RPMI8226 (cell line): Measurements from ENCODE around the gene CCDC51.
"Not testable (repeated sequence)": the region's sequence is repeated elsewhere in the genome, so short reads cannot be mapped to it uniquely, and the experiment has no call there.

Experiments used
- DNase-seq: peaks from one replicate; pipeline ENCODE4 v3.0.0-alpha.2; 2015

CCDC51 gene

DNA sequence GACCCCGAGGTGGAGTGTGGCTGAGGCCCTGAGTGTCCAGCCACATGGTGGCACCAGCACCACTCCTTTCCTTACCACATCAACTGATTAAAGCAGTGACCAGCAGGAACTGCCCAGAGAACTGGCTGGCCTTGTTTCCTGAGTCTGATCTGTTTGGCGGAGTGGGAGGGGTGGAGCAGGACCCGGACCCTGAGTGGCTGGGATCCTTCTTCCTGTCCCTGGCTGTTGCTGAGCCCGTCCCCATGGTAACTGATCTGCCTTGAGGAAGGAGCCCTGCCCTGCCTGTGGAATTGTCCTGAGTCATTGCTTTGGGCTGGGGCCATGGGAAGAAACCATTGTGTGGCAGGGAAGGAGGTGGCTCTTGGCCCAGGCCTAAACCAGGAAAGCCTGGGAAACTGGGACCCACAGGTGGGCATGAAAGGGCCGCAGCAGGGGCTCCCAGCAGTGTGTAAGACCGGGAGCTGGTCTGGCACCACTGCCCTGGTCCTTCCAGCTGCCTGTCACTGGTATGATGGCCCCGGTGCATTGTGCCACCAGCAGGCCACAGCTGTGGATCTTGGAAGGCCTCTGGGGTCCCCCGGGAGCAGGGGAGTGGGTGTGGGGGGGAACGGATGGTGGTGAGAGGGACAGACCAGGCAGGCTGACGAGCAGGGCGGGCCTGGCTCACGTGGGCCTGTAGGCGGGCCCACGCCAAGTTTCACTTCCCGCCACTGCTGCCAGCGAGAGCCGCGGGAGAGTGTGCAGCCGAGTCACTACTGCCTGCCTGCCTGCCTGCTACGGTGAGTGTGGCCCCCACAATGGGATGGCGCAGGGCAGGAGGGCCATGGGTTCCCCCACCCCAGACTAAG lies 25.8 kb upstream of the CCDC51 start:
- DNase-seq: peak; percentile 92

DNA sequence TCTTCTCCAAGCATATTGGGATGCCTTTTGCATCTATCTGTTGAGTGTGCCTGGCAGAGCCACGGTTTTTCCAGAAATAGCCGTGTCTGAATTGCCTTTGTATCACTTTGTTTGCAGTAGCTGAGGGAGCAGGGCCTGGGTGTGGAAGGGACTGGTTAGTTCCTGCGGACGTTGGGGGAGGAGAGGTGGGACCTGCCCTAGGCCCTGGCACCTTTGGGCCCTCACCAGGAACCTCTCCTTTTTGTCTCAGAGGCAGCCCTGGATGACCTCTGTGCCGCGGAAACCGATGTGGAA lies 25.3 kb upstream of the CCDC51 start:
- DNase-seq: no peak

DNA sequence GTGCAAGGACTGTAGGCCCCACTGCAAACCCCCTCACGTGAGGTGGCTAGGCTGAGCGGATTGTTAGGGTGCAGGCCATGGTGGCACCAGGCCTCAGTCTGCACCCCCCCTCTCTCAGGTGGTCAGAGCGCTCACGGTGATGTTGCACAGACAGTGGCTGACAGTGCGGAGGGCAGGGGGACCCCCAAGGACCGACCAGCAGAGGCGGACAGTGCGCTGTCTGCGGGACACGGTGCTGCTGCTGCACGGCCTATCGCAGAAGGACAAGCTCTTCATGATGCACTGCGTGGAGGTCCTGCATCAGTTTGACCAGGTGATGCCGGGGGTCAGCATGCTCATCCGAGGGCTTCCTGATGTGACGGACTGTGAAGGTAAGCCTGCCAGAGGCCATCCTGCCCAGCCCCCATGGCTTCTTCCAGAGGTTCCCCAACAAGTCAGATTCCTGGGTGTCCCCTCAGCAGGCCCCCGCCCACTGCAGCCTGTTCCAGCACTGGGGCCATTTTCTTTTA lies 24.8 kb upstream of the CCDC51 start:
- DNase-seq: no peak

DNA sequence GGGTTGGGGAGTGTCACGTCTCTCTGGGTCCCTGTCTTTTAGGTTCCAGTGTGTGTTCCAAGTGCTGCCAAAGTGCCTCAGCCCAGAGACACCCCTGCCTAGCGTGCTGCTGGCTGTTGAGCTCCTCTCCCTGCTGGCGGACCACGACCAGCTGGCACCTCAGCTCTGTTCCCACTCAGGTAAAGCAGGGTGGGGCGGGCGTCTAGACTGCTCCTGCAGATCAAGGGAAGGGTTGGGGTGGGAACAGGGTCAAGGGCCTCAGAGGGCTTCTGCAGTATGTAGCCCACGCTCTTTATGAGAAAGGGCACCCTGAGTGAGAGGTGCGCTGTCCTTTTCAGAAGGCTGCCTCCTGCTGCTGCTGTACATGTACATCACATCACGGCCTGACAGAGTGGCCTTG lies 23.8 kb upstream of the CCDC51 start:
- DNase-seq: no peak

DNA sequence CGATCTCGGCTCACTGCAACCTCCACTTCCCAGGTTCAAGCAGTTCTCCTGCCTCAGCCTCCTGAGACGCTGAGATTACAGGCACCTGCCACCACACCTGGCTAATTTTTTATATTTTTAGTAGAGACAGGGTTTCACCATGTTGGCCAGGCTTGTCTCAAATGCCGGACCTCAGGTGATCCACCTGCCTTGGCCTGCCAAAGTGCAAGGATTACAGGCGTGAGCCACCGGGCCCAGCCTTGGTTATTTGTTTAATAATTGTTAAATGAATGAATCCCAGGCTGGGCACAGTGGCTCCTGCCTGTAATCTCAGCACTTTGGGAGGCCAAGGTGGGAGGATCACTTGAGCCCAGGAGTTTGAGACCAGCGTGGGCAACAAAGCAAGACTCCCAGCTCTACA lies 21.8 kb upstream of the CCDC51 start:
- DNase-seq: not testable (repeated sequence)

DNA sequence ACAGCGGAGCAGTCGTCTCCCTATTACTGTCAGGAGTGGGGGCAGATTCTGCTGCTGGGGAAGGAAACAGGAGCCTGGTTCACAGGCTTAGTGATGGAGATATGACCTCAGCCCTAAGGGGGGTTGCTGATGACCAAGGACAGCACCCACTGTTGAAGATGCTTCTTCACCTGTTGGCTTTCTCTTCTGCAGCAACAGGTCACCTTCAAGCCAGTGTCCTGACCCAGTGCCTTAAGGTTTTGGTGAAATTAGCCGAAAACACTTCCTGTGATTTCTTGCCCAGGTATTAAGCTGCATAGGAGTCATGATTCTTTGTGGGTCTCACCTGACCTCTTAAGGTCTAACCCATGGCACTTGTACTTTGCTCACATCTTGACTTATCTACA lies 20.6 kb upstream of the CCDC51 start:
- no peak for DNase-seq

DNA sequence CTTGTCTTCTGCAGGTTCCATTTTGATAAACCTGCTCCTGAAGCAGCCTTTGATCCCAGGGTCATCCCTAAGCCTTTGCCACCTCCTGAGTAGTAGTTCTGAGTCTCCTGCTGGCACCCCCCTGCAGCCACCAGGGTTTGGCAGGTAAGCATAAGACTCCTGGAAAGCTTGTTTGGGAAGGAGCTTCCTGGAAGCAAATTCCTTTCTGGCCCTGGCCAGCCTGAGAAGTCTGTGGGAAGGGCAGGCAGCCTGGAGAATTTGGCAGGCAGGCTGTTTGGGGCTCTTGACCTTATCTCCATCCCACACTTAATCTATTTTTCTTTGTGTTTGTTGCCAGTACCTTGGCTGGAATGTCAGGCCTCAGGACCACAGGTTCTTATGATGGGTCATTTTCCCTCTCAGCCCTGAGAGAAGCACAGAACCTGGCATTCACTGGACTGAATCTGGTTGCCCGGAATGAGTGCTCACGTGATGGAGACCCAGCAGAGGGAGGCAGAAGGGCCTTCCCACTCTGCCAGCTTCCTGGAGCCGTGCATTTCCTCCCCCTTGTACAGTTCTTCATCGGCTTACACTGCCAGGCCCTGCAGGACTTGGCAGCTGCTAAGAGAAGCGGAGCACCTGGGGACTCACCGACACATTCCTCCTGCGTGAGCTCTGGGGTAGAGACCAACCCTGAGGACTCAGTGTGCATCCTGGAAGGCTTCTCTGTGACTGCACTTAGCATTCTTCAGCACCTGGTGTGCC lies 20.0 kb upstream of the CCDC51 start:
- no peak for DNase-seq

DNA sequence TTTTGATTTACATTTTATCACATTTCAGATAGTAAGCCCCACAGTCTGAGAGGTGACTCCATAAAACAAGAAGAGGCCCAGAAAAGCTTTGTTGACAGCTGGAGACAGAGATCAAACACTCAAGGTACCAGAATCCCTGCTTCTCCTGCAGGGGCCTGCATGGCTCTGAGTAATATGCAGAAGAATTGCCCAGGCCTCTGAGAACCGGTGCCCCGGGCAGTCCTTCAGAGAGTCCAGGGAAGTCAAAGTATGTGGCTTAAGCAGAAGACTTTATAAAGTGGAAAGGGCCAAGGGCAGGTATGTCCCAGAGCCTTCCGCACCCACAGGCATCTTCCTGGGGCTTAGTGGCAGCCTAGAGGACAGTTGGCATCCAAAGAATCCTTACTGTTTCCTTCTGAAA lies 19.4 kb upstream of the CCDC51 start:
- no peak for DNase-seq

DNA sequence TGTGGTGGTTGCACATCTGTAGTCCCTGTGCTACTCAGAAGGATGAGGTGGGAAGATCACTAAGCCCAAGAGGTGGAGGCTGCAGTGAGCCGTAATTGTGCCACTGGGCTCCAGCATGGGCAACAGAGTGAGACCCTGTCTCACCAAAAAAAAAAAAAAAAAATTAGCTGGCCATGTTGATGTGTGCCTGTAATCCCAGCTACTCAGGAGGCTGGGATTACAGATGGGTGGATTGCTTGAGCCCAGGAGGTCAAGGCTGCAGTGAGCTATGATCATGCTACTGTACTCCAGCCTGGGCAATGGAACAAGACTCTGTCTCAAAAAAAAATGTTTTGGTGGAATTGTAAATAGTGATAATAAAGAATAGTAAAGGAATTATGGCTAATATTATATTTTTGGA lies 16.5 kb upstream of the CCDC51 start:
- DNase-seq: no peak

DNA sequence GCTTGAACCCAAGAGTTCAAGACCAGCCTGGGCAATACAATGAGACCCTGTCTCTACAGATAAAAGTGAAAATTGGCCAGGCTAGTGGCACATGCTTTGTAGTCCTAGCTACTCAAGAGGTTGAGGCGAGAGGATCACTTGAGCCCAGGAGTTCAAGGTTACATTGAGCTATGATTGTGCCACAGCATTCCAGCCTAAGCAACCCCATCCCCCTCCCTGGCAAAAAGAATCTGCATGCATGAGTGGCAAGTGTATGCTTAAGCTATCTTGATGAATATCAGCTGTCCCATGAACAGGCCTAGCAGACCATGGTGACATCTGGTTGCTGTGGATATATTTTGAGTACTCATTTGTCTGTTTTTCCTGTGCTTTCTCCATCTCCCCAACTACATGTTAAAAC lies 11.4 kb upstream of the CCDC51 start:
- DNase-seq: no peak

DNA sequence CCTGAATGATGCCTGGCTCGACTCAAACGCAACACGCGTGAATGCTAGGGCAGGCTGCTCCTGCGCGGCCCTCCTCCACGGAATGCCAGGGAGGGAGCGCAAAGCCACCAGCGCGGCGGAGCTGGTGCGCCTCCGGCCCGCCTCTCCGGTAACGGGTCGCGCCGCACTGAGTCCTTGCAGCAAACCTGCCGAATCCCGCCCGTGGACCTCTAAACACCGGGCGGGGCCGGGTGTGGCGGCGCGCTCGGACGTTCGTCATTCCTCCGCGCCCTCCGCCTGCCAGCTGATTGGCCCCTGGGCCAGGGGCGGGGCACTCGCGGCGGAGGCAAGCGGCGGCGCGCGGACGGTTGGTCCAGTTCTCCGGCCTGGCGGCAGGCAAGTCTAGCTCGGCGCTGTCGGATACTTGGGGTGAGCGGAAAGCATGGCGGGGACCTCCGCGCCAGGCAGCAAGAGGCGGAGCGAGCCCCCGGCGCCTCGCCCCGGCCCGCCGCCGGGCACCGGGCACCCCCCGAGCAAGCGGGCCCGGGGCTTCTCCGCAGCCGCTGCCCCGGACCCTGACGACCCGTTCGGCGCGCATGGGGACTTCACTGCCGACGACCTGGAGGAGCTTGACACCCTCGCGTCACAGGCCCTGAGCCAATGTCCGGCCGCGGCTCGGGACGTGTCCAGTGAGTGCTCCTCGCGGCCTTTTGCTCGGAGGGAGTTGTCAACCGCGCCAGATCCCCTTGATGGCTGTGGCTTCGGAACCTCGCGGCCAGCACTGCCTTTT lies 6.7 kb upstream of the CCDC51 start, which contains the start of gene ATRIP:
Gene ATRIP (plus strand): TSS at position 313 of the 769 bp plus-strand sequence. CDS start 109 bp downstream, at position 422.
- DNase-seq: peak; percentile 94

DNA sequence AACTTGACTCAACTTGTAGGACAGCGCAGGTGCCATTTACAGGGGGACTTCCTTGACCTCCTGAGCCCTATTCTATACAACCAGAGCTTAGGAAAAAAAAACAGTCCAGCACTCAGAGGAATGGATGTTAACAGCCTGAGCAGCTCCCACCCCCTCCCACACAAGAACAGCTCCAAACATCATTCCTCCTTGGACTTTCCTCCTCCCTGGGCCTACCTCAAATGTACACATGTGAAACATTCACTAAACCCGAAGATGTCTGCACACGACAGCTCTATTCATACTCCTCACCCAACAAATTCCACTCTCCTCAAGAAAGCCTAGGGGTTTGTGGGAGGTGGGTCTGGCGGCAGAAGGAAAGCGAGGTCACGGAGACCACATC lies 6.1 kb upstream of the CCDC51 start:
- no peak for DNase-seq

DNA sequence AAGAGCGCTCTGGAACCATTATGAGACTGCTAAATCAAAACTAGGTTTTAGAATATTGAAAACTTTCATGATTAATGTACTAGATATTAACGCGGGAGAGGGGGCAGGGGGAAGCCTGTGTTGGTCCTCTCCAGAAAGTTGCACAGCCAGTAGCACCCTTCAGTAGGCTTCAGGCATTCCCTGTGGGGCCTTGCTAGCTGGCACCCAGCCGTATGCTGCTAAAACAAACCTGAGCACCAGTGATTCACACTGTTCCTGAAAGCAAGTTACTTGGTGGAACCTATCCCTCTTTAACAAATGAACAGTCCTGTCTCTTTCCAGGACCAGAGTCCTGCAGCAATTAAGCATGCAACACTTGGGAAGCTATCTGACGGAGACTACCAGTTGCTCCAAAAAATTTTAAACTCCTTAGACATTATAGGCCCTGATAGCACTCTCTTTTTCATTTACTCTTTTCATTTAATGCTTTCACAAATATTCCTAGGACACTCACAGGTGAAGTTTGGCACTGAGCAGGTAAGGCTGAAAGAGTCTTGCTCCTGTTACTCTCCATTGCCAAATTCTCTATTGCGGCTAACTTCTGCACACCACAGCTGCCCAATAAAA lies 5.5 kb upstream of the CCDC51 start:
- DNase-seq: no peak

DNA sequence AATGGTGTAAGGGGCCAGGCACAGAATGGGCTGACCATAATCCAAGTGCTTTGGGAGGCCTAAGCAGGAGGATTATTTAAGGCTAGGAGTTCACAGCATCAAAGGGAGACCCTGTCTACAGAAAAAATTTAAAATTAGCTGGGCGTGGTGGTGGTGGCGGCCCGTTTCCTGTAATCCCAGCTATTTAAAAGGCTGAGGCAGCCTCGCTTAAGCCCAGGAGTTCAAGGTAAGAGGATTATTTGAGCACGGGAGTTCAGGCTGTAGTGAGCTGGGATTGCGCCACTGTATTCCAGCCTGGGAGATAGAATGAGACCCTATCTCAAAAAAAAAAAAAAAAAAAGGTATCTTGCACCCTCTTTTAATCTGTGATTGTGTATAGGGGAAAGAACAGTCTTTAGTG lies 2.0 kb upstream of the CCDC51 start:
- DNase-seq: no peak

DNA sequence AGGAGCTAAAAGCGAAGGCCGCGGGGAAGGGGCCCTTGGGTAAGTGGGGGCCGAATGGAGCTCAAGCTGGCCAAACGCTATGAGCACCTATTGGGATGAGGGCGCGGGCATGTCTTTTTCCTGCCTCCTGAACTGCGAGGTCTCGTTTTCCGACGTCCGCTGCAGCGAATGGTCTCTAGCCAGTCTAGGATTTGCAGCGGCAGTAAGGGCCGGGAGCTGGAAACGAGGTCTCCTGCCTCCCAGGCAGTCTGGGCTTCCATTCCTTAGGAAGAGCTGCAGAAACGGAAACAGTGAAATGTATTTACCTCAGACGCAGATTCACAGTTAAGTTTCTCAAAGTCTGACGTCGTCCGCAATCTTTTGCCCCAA lies 655 bp upstream of the CCDC51 start:
- DNase-seq: no peak

DNA sequence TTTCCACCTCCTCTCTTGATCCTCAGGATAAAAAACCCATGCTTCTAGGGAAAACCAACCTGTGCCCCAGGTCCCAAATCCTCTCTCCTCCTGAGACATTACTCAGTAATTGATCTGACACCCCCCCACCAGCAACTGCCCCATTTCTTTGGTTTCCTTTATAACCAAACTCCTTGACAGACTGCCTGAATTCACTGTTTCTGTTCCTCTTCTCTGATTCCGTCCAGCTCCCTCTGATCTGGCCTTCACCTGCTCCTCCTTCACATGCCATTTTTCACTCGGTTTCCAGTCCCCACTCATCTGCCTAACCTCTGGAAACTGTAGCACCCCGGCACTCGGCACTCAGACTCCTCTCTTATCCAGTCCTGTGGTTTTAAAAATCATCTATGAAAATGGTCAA lies 2.1 kb downstream of the CCDC51 start:
- DNase-seq: no peak

DNA sequence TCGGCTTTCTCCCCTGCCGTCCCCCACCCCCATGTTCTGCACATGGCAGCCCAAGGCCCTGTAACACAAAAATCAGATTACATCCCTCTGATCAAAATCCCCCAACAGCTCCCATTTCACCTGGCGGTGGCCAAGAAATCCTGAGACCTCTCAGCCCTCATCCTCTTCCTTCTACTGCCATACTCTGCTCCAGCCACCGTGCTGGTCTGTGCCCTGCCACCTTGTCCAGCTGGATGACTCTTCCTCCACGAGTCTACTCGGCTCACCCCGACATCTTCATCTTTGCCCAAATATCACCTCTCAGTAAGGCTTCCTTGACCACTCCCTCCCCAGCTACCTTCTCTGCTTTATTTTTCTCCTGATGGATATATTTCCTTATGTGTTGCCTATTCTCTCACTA lies 3.1 kb downstream of the CCDC51 start:
- no peak for DNase-seq

DNA sequence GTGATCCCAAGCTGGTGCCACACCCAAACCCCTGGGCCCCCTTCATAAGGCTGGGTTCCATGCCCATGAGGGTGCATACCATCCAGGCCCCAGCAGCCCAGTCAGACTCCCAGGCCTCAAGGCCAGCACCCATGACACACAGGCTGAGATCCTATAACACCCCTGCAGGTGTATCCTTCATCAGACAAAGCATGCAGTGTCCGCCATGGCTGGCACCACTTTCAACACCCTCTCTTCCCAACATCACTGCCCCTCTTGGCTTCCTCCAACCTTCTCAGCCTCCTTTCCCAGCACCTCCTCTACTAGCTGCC lies 3.5 kb downstream of the CCDC51 start:
- no peak for DNase-seq

DNA sequence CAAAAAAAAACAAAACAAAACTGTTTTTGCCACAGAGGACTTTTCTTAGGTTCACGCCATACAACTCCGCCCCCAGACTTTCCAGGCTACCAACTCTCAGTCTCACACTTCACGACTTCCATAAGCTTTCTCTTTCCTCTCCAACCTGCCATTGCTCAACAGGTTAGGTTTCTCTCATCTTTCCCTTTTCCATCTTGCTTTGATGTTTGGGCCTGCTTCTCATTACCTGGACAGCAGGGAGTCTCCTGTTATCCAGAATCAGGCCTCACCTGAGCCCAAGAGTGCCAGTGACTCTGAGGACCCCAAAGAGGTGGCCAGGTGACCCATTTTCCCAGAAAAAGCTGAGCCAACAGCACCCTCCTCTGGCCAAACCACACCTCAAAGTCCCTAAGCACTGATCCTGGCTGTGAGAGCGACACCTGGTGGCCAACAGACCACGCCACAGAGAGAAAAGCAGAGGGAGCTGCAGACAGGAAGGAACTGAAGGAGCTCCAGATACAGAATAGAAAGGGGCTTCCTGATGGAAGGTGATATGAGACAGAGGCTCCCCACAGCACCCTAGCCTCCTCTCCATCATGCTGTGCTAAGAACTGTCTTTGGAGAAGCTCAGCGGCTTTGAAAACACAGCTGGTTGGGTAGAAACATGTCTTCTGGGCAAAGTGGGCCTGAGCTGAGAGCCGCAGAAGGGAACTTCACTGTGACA lies 4.0 kb downstream of the CCDC51 start:
- peak; percentile 87 for DNase-seq

DNA sequence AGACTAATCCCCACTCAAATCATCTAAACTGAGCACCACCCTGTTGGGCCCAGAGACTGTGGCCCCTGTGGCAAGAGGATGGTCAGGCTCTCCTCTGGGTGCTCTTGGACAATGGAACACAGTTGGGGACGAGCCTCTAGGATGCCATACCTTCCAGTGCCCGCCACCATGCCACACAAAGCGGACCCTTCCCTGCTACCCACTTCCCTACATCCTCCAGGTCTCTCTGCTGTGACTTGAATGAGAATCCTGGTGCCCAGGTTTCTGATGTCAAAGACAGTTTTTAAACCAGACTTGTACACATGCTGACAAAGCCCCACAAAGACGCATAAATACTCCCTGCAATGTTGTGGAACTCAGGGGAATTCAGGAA lies 4.7 kb downstream of the CCDC51 start:
- no peak for DNase-seq

DNA sequence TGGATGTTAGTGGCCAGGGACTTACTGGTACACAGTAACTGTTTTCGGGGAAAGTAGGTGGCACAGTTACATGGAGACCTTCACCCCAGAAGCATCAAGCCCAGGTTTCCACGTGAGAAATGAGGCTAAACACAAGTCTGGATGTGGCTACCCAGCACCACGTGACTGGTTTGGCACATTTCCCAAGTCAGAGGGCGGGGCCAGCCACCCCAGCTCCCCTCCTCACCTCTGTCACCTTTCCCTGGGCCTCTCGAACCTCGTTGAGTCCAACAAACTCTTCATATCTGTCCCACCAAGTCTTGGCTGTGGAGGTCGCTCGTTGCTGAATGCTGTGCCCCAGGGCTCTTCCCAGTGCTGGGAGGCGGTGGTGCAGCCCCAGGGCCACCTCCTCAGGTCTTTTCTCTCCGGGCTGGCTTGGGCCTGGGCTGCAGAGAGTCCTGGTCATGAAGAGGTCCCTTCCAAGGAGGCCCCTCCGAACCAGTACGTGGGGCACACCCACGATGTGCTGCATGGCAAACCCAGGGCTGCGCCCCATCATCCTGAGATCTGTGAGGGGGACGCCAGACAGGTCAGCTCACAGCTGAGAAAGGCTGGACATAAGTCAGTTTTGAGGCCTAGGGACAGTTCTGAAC lies 5.2 kb downstream of the CCDC51 start:
- DNase-seq: no peak

DNA sequence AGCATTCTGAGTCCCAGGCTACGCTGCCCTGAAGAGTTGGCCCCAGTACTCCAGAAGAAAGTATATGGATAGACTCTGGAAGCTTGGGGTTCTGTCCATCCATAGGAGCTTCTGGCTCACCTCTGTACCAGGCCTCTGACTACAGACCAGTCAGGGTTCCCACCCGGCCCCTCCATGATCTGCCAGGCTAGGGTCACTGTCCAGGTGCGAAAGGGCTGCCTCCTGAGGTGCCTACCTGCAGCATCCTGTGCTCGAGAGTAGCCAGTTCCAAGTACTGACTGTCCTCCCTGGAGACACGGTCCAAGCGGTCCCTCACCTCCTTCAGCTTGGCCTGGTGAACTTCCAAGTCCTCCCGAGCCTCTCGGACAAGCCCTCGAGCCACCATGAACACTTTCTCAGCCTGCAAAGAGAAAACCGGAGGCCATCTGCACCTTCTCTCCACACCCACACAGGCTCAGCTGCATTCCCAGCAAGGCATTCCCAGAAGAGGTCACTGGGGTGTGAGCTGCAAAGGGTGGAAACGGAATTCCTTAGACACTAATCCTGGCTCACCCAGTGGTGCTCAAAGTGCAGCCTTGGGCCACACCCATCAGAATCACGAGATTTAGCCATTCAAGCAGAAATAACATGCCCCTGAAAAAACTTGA lies 6.3 kb downstream of the CCDC51 start:
- DNase-seq: no peak
